PFSK-1 (cell line): ENCODE results near the gene CRKL.

Source experiments
- FOXP2 ChIP-seq: optimal IDR thresholded peaks from 2 replicates; pipeline ENCODE3; 2011; ENCODE audit warnings: borderline replicate concordance, control low read depth, inconsistent platforms; ENCODE audit not compliant: insufficient read depth; ENCODE audit errors: extremely low read length, extremely low read depth
- POLR2AphosphoS5 ChIP-seq: IDR thresholded peaks from 2 replicates; pipeline ENCODE4 v1.6.1; 2012; ENCODE audit warnings: low read depth, mild to moderate bottlenecking, control low read depth, low read length, moderate library complexity
- SIN3A ChIP-seq: IDR thresholded peaks from 2 replicates; pipeline ENCODE4 v1.6.1; 2012; ENCODE audit warnings: mild to moderate bottlenecking, low read length, moderate library complexity, borderline replicate concordance; ENCODE audit not compliant: insufficient read depth
- TAF1 ChIP-seq: IDR thresholded peaks from 2 replicates; pipeline ENCODE4 v1.6.1; 2012; ENCODE audit warnings: low read length, control low read depth, borderline replicate concordance; ENCODE audit not compliant: insufficient read depth
- TF ChIP-seq, protein P1 (sequence below), 2 experiments: IDR thresholded peaks; 2 replicates each; pipeline versions ENCODE4 v1.6.1 to v1.8.0; 2011 to 2012; ENCODE audit warnings: low read depth in 2 of 2, low read length in 2 of 2, control low read depth in 1 of 2, inconsistent platforms in 1 of 2, mild to moderate bottlenecking in 1 of 2, moderate library complexity in 1 of 2; ENCODE audit not compliant: insufficient read depth in 1 of 2

The CRKL gene

DNA sequence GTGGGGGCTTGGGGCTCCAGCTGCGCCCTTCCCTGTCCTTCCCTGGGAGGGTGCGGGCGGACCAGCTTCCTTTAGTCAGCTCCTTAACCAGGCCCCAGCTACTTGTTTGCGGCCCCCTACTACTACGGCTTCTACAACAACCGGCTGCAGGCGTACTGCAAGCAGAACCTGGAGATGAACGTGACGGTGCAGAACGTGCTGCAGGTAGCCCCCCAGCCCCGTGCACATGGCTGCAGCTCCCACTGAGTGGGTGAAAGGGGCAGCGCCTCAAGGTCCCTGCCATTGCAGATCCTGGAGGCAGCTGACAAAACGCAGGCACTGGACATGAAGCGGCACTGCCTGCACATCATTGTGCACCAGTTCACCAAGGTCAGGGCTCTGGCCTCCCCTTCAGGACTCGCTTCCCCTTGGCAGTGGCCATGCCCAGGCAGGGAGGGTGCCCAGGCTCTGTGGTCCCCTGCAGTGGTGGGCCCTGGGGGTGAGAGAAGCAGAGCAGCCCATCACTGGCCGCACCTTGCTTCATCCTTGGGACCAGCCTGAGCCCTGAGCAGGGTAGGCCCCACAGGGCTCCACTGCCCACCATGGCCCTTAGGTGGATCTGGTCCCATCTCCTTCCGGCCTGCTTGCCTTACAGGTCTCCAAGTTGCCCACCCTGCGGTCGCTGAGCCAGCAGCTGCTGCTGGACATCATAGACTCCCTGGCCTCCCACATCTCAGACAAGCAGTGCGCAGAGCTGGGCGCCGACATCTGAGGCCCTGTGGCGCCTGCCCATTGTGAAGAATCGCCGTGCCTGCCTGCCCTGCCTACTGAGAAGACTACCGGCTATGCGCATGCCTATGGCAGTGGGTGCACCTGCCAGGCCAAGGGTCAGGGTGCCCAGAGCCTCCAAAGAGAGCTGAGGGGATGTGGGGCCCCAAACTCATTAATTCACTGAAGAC lies 79.7 kb downstream of the CRKL start:
- no peak for TF ChIP-seq POLR2AphosphoS5
- no peak for TF ChIP-seq TAF1
- TF ChIP-seq FOXP2, result no peak
- TF ChIP-seq, protein P1, sequence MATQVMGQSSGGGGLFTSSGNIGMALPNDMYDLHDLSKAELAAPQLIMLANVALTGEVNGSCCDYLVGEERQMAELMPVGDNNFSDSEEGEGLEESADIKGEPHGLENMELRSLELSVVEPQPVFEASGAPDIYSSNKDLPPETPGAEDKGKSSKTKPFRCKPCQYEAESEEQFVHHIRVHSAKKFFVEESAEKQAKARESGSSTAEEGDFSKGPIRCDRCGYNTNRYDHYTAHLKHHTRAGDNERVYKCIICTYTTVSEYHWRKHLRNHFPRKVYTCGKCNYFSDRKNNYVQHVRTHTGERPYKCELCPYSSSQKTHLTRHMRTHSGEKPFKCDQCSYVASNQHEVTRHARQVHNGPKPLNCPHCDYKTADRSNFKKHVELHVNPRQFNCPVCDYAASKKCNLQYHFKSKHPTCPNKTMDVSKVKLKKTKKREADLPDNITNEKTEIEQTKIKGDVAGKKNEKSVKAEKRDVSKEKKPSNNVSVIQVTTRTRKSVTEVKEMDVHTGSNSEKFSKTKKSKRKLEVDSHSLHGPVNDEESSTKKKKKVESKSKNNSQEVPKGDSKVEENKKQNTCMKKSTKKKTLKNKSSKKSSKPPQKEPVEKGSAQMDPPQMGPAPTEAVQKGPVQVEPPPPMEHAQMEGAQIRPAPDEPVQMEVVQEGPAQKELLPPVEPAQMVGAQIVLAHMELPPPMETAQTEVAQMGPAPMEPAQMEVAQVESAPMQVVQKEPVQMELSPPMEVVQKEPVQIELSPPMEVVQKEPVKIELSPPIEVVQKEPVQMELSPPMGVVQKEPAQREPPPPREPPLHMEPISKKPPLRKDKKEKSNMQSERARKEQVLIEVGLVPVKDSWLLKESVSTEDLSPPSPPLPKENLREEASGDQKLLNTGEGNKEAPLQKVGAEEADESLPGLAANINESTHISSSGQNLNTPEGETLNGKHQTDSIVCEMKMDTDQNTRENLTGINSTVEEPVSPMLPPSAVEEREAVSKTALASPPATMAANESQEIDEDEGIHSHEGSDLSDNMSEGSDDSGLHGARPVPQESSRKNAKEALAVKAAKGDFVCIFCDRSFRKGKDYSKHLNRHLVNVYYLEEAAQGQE (IDR thresholded peaks at IDR 0.05; ENCODE audit: insufficient read depth in 1 of 2, low read depth in 2 of 2, low read length in 2 of 2), result no peak
- no peak for TF ChIP-seq SIN3A

DNA sequence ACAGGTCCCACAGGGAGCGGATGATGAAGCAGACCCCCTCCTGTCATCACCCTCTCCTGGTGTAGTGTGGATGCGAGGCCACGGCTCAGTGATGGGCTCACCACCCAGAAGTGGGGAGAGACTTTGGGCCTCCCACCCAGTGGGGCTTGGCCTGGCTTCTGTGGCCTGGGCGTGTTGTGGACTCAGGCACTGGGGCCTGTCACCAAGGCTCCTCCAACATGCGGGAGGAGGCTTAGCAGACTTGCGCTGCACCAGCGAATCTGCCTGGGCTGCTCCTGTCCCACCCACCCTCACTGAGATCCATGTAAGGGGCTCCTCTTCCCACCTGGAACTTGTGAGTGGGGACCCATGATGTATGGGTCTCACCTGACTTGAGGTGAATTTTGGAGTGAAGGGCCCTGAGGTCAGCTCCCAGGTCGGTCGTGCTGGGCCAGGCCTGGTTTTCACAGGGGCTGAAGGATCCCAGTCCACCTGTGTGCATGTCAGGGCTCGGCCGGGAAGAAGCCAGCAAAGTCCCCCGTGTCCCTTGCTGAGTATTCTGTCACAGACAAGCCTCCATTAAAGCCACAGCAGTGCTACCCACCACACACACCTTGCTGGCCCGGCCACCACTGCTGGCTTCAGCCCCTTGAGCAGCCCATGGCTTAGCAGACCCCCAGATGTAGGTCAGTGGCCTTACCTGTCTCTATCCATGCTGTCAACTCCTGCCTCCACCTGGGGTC lies 80.5 kb downstream of the CRKL start:
- no peak for TF ChIP-seq POLR2AphosphoS5
- no peak for TF ChIP-seq SIN3A
- TF ChIP-seq, protein P1 (IDR thresholded peaks at IDR 0.05; ENCODE audit: insufficient read depth in 1 of 2, low read depth in 2 of 2, low read length in 2 of 2), result no peak
- TF ChIP-seq FOXP2, result no peak
- TF ChIP-seq TAF1, result no peak

DNA sequence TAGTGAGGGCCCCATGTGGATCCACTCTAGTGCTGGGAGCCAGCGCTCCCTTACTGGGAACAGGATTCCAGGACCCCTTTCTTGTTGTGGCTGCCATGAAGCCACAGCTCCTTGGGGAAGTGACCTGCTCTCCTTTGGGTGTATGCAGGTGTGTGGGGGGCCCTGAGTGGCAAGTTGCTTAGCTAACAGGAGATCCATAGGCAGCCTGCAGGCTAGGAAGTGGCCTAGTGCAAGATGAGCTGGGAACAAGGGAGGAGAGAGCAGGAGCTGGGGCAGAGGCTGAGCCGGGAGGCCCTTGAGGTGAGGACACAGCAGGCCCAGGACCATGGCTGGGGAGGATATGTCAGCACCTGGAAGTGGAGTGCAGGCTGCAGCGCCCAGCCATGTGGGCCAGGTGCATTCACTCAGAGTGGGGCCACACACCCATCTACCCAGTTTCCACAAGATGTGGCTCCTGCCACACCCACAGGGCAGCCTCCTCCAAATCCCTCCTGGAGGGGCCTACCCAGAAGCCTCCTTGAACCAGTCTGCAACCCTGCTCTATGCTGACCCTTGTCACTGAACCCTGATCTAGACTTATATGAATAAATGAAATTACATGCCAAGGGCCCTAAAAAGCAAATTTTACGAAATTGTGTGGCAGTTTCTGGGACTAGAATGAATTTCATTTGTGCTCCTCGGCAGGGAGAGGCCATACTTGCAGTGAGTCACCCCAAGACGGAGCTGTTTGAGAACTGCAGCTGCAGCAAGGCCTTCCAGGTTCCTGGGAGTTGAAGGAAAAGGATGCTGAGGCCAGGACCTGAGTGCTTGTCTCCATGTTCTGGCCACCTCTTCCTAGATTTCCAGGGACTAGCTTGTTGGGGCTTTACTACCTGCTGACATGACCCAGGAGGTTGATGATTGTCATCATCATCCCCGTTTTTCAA lies 81.5 kb downstream of the CRKL start:
- TF ChIP-seq POLR2AphosphoS5, result peak; percentile 53
- no peak for TF ChIP-seq FOXP2

DNA sequence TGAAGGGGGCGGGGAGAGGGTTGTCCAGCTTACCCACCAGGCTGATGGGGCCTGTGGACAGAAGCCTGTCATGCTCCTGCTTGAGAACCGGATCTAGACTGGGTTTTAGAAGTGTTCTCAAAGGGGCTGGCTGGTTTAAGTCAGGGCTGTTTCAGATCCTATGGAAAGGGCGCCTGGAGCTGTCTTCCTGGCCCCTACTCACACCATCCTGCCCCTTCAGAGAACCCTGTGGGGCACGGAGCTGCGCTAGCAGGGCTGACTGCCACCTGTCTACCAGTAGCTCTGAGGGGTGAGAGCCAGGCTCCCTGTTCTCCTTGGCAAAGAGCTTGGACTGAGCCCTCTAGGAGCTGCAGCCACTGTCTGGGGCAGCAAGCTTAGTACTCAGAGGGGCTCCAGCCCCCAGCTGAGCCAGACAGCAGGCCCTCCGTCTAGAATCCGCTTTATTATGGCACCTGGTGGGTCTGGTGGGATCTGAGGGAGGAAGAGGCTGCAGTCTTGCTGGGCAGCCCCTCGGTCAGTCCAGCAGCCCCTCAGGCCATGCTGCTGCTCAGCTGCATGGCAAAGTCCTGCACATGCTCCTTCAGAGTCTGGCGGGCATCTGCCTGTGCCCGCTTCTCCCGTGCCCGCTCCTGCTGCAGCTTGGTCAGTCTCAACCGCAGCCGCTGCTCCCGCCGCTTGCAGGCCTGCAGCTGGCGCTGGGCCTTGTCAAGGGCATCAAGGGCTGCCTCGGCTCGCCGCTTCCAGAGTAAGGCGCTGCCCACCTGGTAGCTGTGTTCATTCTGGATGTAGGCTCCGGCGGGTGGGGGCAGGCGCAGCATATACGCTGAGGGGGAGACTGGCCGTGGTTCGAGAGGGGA lies 82.4 kb downstream of the CRKL start:
- TF ChIP-seq POLR2AphosphoS5 (no peak), TAF1 (no peak), SIN3A (no peak), FOXP2 (no peak)
- TF ChIP-seq, protein P1 (IDR thresholded peaks at IDR 0.05; ENCODE audit: insufficient read depth in 1 of 2, low read depth in 2 of 2, low read length in 2 of 2), result no peak
